T47D (cell line): Measurements from ENCODE around the gene HIPK2.

Source experiments
- DNase-seq, 2 experiments: peaks; one replicate each; pipeline versions ENCODE4 v3.0.0 to v3.0.0-alpha.2; 2011 to 2012; ENCODE audit warnings: low read depth in 1 of 2, low spot score in 1 of 2
- JUND ChIP-seq: IDR thresholded peaks from 2 replicates; pipeline ENCODE4 v1.6.1; 2012; ENCODE audit warnings: low read depth
- in situ Hi-C: cut with HindIII; loops from 2 replicates; pipeline ENCODE4 v1.10.0; 2016; ENCODE audit warnings: low sequenced_read_pairs, low pct_unique_long_range_greater_than_20kb

The HIPK2 gene

DNA sequence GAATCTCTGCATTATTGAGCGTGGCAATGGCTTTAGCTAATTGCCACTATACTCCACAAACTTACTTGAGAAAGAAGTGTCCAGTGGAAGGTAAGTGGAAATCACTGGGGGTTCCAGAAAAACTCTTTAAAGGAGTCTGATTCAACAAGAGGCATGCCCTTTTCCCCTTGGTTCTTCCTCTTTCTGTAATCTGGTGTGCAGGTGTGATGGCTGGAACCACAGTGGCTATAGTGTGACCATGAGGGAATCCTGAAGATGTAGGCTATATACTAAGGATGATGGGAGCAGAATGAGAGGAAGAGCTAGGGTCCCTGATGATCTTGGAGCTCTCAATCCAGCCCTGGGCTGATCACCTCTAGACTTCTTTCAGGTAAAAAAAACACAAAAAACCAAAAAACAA, 256.4 kb downstream of the HIPK2 start:
- in situ Hi-C loops: no loop called here
- no peak for DNase-seq

DNA sequence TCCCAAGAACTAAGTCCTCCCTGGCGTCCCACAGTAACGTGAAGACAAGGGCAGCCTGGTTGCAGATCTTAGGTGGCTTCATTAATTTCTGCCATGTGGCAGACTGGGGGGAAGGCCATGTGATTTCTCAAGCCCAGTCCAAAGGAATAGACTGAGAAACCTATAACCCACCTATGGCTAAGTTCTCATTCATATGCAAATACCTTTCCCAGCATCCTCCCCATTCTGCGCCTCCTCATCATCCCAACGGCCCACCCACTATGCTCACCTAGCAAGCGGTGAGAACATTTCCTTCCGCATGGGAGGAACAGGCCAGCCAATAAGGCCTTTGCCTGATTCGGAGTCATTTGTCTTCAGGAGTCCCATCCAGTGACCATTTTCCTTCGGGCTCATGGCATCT, 262.5 kb downstream of the HIPK2 start:
- no peak for TF ChIP-seq JUND
- no peak for DNase-seq
- in situ Hi-C loops: no loop called here

More for the DNA sequence above, 256.4 kb downstream of the HIPK2 start:
- no peak for TF ChIP-seq JUND
